GM23338 (cell line): ENCODE measurements around the gene CBFA2T2. TPM values are rescaled to one million over a fixed set of nuclear protein-coding genes. Genes with fewer than 3 reads are reported as not detected.

ENCODE experiments used
- ATAC-seq: fragments of 200-7000 bp; cut with Tn5 transposase; 3 replicates; pipeline ENCODE4 v1.9.1; 2020
- DNase-seq: peaks from one replicate; pipeline ENCODE4 v3.0.0-alpha.2; 2015; ENCODE audit warnings: low spot score
- H2AFZ ChIP-seq: fragments of 200-600 bp; sonication (generic); 2 replicates; pipeline ENCODE4 v1.8.0; 2016; ENCODE audit warnings: antibody characterized with exemption, mild to moderate bottlenecking, moderate library complexity
- H3F3A ChIP-seq: fragments of 200-600 bp; sonication (generic); replicated peaks from 2 replicates; pipeline ENCODE4 v1.8.0; 2017; ENCODE audit warnings: antibody characterized with exemption, mixed run types, low read depth
- H3K27ac ChIP-seq: fragments of 200-600 bp; sonication (generic); 2 replicates; pipeline ENCODE4 v1.6.1; 2016; ENCODE audit warnings: low read depth
- H3K27me3 ChIP-seq: fragments of 200-600 bp; sonication (generic); 2 replicates; pipeline ENCODE4 v1.8.0; 2016; ENCODE audit warnings: mild to moderate bottlenecking, mixed run types, moderate library complexity; ENCODE audit not compliant: insufficient read depth
- H3K36me3 ChIP-seq: fragments of 200-600 bp; sonication (generic); 2 replicates; pipeline ENCODE4 v1.8.0; 2016; ENCODE audit warnings: mild to moderate bottlenecking; ENCODE audit not compliant: insufficient read depth
- H3K4me1 ChIP-seq: fragments of 200-600 bp; sonication (generic); 2 replicates; pipeline ENCODE4 v1.8.0; 2016; ENCODE audit warnings: mild to moderate bottlenecking, moderate library complexity; ENCODE audit not compliant: insufficient read depth
- H3K4me2 ChIP-seq: fragments of 200-600 bp; sonication (generic); 2 replicates; pipeline ENCODE4 v1.7.1; 2017; ENCODE audit warnings: mixed run types
- H3K4me3 ChIP-seq: fragments of 200-600 bp; sonication (generic); 2 replicates; pipeline ENCODE4 v1.6.1; 2016; ENCODE audit warnings: mixed run types
- H3K79me2 ChIP-seq: fragments of 200-600 bp; sonication (generic); replicated peaks from 2 replicates; pipeline ENCODE4 v1.8.0; 2017; ENCODE audit warnings: mild to moderate bottlenecking; ENCODE audit not compliant: insufficient read depth
- H3K9me2 ChIP-seq: fragments of 200-600 bp; sonication (generic); 2 replicates; pipeline ENCODE4 v1.8.0; 2017; ENCODE audit not compliant: insufficient read depth
- H4K20me1 ChIP-seq: fragments of 200-600 bp; sonication (generic); replicated peaks from 2 replicates; pipeline ENCODE4 v1.8.0; 2017; ENCODE audit warnings: mild to moderate bottlenecking; ENCODE audit not compliant: insufficient read depth
- H3K27ac Mint-ChIP-seq: 2 replicates; pipeline ENCODE4 v1.8.0; 2020; ENCODE audit warnings: inconsistent platforms, mild to moderate bottlenecking, moderate library complexity, mixed read lengths
- H3K27me3 Mint-ChIP-seq: 3 replicates; pipeline ENCODE4 v1.8.0; 2022; ENCODE audit warnings: low read depth, mild to moderate bottlenecking, moderate library complexity, mixed read lengths, inconsistent platforms; ENCODE audit not compliant: insufficient read depth, poor library complexity
- H3K36me3 Mint-ChIP-seq: 3 replicates; pipeline ENCODE4 v1.8.0; 2021; ENCODE audit warnings: low read depth, mild to moderate bottlenecking, inconsistent platforms, moderate library complexity, mixed read lengths
- H3K4me1 Mint-ChIP-seq: 3 replicates; pipeline ENCODE4 v1.8.0; 2020; ENCODE audit warnings: mild to moderate bottlenecking, inconsistent platforms, mixed read lengths
- H3K4me3 Mint-ChIP-seq: 3 replicates; pipeline ENCODE4 v1.8.0; 2021; ENCODE audit warnings: moderate library complexity, mild to moderate bottlenecking, inconsistent platforms, mixed read lengths
- H3K9me3 Mint-ChIP-seq: 3 replicates; pipeline ENCODE4 v1.8.0; 2020; ENCODE audit warnings: moderate library complexity, mild to moderate bottlenecking, inconsistent platforms, mixed read lengths
- EZH2phosphoT487 ChIP-seq: fragments of 200-600 bp; sonication (generic); IDR thresholded peaks from one replicate; pipeline ENCODE4 v1.8.1; 2018; ENCODE audit warnings: antibody characterized with exemption; ENCODE audit not compliant: unreplicated experiment
- POLR2AphosphoS5 ChIP-seq: IDR thresholded peaks from 2 replicates; pipeline ENCODE4 v1.6.1; 2016; ENCODE audit warnings: antibody characterized with exemption, low read depth
- STAT1 ChIP-seq: IDR thresholded peaks from one replicate; pipeline ENCODE4 v1.6.1; 2016; ENCODE audit warnings: antibody characterized with exemption; ENCODE audit not compliant: unreplicated experiment
- ZNF114 ChIP-seq: fragments of 250-450 bp; sonication (Bioruptor Pico); IDR thresholded peaks from 2 replicates; pipeline ENCODE4 v1.5.0; 2020; ENCODE audit warnings: mild to moderate bottlenecking, moderate library complexity
- ZNF331 ChIP-seq: fragments of 250-450 bp; sonication (Bioruptor Pico); IDR thresholded peaks from 2 replicates; pipeline ENCODE4 v1.5.0; 2020; ENCODE audit warnings: low read depth, mild to moderate bottlenecking, moderate library complexity
- ZNF462 ChIP-seq: fragments of 250-450 bp; sonication (Bioruptor Pico); IDR thresholded peaks from 2 replicates; pipeline ENCODE4 v1.5.0; 2020; ENCODE audit warnings: mild to moderate bottlenecking, moderate library complexity
- polyA plus RNA-seq: library from polyadenylated mRNA; unstranded; fragments of >200 nt; fragmentation: Nextera tagmentation; extraction: Ambion mirVana; gene quantifications from 2 replicates; pipeline ENCODE4 v1.2.1, GENCODE V29; 2016
- total RNA-seq: library from RNA; depleted of rRNA; stranded (reverse); fragments of >200 nt; shearing (Covaris generic); gene quantifications from 2 replicates; pipeline ENCODE4 v1.2.3, GENCODE V29; 2014
- TF ChIP-seq, protein P1 (sequence below): IDR thresholded peaks from 2 replicates; pipeline ENCODE4 v1.6.1; 2016; ENCODE audit warnings: antibody characterized with exemption
- TF ChIP-seq, protein P2 (sequence below), 2 experiments: fragments of 200-600 bp in 1 of 2; sonication (generic) in 1 of 2; conservative IDR thresholded peaks; 2 replicates each; pipeline versions ENCODE4 v1.5.1 to v1.6.1; 2016 to 2017; ENCODE audit warnings: antibody characterized with exemption in 2 of 2, low read depth in 2 of 2, mild to moderate bottlenecking in 2 of 2, moderate library complexity in 1 of 2

The CBFA2T2 gene
- total and polyA plus RNA-seq, 2 experiments from 2014 or later, result 12.7 to 15.8 TPM

DNA sequence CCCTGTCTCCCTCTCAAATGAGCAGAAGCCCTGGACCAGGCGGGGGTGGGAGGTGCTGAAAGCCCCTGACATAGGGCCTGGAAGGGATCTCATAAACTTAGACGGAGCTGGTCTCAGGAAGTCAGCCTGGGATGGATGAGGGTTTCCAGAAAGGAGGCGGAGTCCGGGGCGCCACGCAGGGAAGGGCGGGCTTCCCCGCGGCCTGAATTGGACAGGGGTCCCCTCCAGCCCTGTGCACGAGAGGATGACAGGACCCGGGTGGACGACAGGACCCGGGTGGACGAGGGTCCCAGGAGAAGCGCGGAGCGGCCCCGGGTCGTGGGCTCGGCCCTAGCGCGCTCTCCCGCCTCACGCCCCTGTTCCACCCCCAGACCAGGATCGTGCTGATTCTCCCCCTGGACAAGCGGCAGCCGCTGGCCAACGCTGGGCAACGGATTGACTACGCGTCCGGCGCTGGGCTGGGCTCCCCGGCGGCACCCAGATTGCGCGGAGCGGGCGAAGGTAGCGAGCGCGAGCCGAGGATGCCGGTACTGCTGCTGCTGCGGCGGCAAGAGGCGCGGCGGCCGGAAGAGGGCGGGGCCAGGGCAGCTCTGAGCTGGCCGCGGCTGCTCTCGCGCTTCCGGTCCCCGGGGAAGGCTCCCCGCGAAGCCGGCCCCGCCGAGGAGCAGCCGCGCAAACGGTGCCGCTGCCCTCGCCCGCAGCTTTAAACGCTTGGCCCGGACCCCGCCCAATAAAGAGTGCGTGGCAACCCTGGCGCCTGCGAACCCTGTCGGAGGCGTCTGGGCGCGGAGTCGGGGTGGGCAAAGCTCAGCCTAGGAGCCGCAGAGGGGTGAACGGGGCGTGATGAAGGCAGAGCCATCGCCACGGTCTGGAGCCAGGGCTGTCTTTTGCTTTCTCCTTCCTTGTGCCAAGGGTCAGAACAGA, 173.5 kb downstream of the CBFA2T2 start:
- peak overlapping the region; percentile 90 for H3K4me3 ChIP-seq
- Mint-ChIP-seq H3K9me3 (no peaks in the 10 kb centered on the region), H3K36me3 (peaks cover 4% of the 10 kb centered on the region), H3K27me3 (peaks cover 25% of the 10 kb centered on the region), H3K4me1 (peaks cover 28% of the 10 kb centered on the region), H3K27ac (peak overlapping the region; percentile 52; the same call in 1 of the 2 replicates), H3K4me3 (peak overlapping the region; percentile 76)
- peak overlapping the region; percentile 96 for H2AFZ ChIP-seq
- H3K4me1 ChIP-seq, result peaks cover 14% of the 10 kb centered on the region; the same call in 1 of the 2 replicates
- TF ChIP-seq, protein P1, sequence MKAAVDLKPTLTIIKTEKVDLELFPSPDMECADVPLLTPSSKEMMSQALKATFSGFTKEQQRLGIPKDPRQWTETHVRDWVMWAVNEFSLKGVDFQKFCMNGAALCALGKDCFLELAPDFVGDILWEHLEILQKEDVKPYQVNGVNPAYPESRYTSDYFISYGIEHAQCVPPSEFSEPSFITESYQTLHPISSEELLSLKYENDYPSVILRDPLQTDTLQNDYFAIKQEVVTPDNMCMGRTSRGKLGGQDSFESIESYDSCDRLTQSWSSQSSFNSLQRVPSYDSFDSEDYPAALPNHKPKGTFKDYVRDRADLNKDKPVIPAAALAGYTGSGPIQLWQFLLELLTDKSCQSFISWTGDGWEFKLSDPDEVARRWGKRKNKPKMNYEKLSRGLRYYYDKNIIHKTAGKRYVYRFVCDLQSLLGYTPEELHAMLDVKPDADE, result peak; percentile 68
- TF ChIP-seq STAT1 (no peak), ZNF331 (CRISPR knock-in tag) (no peak), ZNF114 (CRISPR knock-in tag) (no peak), POLR2AphosphoS5 (peak; percentile 95)
- H3K4me2 ChIP-seq, result peak overlapping the region; percentile 91
- no peaks in the 10 kb centered on the region for H3K79me2 ChIP-seq
- H3K36me3 ChIP-seq, result no peaks in the 10 kb centered on the region
- ATAC-seq (peak; percentile 46), DNase-seq (peak; percentile 91)
- peaks cover 3% of the 10 kb centered on the region for H4K20me1 ChIP-seq
- H3K27ac ChIP-seq, result 0 out of 2 replicates have a peak overlapping the region, but pooled peaks have one; percentile 26
- H3F3A ChIP-seq, result peaks cover 11% of the 10 kb centered on the region; the same call in 1 of the 2 replicates
- H3K9me2 ChIP-seq, result no peaks in the 10 kb centered on the region
- H3K27me3 ChIP-seq, result peaks cover 16% of the 10 kb centered on the region; the same call in 1 of the 2 replicates

DNA sequence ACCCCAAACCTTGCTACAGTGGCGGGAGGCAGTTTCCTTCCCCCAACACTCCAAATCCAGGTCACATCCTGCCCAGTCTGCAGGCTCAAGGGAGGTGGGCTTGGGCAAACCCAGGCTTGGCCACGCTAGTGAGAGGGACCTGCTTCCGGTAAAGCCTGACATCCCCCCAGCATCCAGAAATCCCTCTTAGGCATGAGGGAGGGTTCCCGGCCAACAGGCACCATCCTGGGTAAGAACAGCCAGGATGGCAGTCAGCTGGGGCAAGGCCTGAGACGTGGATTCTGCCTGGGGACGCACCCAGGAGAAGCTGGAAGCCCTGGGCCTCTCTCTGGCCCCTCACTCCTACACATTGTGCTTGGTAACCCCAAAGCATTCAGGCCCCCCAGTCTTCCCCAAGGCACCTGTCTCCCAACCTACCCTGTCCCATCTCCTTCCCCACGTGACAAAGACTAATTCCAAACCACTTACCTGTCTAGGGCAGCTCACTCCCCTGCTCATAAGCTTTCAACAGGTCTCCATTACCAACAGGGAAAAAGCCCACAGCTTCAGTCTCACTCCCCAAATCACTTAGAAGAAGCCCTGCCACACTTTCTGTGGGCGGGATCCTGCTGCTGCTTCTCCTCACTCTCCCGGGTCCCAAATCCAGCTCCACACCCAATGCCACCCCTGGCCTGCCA, 174.3 kb downstream of the CBFA2T2 start:
- Mint-ChIP-seq H3K4me1 (peaks cover 28% of the 10 kb centered on the region), H3K27ac (peak overlapping the region; percentile 52), H3K36me3 (peaks cover 12% of the 10 kb centered on the region), H3K4me3 (peak overlapping the region; percentile 76), H3K27me3 (peaks cover 23% of the 10 kb centered on the region), H3K9me3 (no peaks in the 10 kb centered on the region)
- Histone ChIP-seq H3K27ac (0 out of 2 replicates have a peak overlapping the region, but pooled peaks have one; percentile 26), H3K4me2 (peak overlapping the region; percentile 91), H3K79me2 (no peaks in the 10 kb centered on the region), H3F3A (peaks cover 11% of the 10 kb centered on the region; the same call in 1 of the 2 replicates), H4K20me1 (peaks cover 3% of the 10 kb centered on the region), H3K4me3 (peak overlapping the region; percentile 90), H3K36me3 (no peaks in the 10 kb centered on the region), H3K4me1 (peaks cover 14% of the 10 kb centered on the region; the same call in 1 of the 2 replicates), H3K27me3 (peaks cover 17% of the 10 kb centered on the region; the same call in 1 of the 2 replicates), H2AFZ (peak overlapping the region; percentile 96), H3K9me2 (no peaks in the 10 kb centered on the region)
- DNase-seq, result peak; percentile 46
- ATAC-seq, result no peak
- TF ChIP-seq EZH2phosphoT487 (no peak), ZNF462 (CRISPR knock-in tag) (no peak), ZNF114 (CRISPR knock-in tag) (no peak)
- TF ChIP-seq, protein P2, sequence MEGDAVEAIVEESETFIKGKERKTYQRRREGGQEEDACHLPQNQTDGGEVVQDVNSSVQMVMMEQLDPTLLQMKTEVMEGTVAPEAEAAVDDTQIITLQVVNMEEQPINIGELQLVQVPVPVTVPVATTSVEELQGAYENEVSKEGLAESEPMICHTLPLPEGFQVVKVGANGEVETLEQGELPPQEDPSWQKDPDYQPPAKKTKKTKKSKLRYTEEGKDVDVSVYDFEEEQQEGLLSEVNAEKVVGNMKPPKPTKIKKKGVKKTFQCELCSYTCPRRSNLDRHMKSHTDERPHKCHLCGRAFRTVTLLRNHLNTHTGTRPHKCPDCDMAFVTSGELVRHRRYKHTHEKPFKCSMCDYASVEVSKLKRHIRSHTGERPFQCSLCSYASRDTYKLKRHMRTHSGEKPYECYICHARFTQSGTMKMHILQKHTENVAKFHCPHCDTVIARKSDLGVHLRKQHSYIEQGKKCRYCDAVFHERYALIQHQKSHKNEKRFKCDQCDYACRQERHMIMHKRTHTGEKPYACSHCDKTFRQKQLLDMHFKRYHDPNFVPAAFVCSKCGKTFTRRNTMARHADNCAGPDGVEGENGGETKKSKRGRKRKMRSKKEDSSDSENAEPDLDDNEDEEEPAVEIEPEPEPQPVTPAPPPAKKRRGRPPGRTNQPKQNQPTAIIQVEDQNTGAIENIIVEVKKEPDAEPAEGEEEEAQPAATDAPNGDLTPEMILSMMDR (conservative IDR thresholded peaks at IDR 0.05; ENCODE audit: low read depth in 2 of 2), result no peak
